Fibroblast of mammary gland (primary cell): Measurements from ENCODE around the gene APC.

ENCODE experiments used
- DNase-seq: peaks from one replicate; pipeline ENCODE4 v3.0.0-alpha.2; 2010; ENCODE audit warnings: low read depth
- H3K4me3 ChIP-seq: 2 replicates; pipeline ENCODE4 v1.5.1; 2011; ENCODE audit warnings: low read depth, mild to moderate bottlenecking, low read length, moderate library complexity; ENCODE audit not compliant: control insufficient read depth
- TF ChIP-seq, protein P1 (sequence below): conservative IDR thresholded peaks from 2 replicates; pipeline ENCODE4 v1.5.1; 2011; ENCODE audit warnings: low read depth, low read length, inconsistent platforms; ENCODE audit not compliant: control insufficient read depth, insufficient read depth

Gene APC

DNA sequence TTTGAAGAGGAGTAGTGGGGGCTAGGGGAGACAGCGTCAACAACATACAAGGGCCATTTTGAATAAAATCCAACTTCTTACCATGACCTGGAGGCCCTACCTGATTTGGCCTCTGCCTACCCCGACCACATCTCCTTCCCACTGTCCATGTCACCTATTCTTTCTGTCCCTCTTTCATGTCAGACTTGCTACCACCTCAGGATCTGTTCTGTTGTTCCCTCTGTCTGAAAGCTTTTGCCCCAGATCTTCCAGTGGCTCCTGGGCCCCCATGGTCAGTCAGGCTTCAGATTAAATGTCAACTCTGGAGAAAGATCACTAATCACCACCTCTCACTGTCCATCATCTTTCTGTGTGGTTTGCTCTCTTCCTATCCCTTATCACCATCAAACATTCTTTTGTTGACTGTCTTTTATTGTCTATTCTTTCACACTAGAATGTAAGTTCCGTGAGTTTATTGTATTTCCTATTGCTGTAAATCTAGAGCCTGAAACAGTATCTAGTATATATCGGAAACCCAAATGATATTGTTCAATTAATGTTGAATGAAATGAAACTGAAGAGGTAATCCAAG lies 31.2 kb upstream of the APC start:
- TF ChIP-seq, protein P1, sequence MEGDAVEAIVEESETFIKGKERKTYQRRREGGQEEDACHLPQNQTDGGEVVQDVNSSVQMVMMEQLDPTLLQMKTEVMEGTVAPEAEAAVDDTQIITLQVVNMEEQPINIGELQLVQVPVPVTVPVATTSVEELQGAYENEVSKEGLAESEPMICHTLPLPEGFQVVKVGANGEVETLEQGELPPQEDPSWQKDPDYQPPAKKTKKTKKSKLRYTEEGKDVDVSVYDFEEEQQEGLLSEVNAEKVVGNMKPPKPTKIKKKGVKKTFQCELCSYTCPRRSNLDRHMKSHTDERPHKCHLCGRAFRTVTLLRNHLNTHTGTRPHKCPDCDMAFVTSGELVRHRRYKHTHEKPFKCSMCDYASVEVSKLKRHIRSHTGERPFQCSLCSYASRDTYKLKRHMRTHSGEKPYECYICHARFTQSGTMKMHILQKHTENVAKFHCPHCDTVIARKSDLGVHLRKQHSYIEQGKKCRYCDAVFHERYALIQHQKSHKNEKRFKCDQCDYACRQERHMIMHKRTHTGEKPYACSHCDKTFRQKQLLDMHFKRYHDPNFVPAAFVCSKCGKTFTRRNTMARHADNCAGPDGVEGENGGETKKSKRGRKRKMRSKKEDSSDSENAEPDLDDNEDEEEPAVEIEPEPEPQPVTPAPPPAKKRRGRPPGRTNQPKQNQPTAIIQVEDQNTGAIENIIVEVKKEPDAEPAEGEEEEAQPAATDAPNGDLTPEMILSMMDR, result no peak
- no peak for DNase-seq
- H3K4me3 ChIP-seq, result peak overlapping the region; percentile 95

DNA sequence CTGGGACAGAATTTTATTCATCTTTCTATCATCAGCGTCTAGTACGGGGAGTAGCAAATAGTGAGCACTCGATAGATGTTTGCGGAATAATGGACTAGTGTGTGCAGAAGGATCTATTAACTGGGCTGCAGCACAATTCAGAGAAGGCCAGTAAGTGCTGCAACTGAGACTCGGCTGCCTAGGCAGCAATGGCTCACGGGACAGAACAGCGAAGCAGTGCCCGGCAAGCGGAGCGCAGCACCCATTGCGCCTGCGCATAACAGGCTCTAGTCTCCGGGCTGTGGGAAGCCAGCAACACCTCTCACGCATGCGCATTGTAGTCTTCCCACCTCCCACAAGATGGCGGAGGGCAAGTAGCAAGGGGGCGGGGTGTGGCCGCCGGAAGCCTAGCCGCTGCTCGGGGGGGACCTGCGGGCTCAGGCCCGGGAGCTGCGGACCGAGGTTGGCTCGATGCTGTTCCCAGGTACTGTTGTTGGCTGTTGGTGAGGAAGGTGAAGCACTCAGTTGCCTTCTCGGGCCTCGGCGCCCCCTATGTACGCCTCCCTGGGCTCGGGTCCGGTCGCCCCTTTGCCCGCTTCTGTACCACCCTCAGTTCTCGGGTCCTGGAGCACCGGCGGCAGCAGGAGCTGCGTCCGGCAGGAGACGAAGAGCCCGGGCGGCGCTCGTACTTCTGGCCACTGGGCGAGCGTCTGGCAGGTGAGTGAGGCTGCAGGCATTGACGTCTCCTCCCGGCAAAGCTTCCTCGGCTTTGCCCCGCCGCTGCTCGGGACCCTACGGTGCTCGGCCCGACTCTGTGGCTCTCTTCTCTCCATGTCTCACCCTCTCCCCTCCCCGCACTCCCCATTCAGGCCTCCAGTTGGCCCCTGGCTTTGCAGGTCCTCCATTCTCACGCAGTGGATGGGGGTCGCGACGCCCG lies 30.2 kb upstream of the APC start:
- DNase-seq, result peak; percentile 98
- H3K4me3 ChIP-seq, result peak overlapping the region; percentile 95
- TF ChIP-seq, protein P1, result no peak

DNA sequence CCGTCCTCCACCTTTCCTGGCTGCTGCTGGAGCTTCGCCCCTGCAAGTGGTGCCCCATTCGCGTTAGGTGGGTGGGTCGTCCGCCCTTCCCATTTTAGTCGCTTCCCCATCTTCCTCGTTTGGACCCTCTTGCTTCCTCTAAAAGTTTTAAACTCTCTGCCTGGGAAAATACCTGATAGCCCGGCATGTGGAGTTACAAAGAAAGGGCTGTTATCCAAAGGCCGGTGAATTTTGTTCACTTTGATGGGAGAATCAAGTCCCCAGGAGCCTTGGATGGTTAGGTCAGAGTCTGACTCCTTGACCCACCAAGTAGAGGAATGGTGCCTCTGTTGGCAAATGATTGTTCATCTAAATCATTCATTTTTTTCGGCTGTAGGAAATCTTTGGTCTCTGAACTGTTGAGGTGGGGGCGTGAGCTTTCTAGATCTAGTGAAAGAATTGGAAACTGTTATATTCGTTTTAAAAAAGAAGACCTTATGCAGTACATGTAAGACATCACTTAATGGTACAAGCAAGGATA lies 29.5 kb upstream of the APC start:
- DNase-seq, result peak; percentile 11
- TF ChIP-seq, protein P1, result no peak
- H3K4me3 ChIP-seq, result peak overlapping the region; percentile 95

DNA sequence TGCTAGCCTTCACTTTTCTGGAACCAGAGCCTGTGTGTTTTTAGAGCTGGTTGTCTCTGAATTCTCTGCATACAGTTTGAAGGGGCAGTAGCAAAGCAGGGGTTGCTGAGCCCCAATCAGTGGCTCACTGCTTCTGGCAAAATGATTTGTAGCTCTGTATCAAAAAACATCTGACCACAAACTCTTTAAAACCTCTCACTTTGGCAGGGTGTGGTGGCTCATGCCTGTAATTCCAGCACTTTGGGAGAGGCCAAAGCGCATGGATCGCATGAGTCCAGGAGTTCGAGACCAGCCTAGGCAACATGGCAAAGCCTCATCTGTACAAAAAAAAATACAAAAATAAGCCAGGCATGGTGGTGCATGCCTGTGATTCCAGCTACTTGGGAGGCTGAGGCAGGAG lies 28.3 kb upstream of the APC start:
- H3K4me3 ChIP-seq, result no peak overlapping the region
- DNase-seq, result no peak
- TF ChIP-seq, protein P1, result no peak

DNA sequence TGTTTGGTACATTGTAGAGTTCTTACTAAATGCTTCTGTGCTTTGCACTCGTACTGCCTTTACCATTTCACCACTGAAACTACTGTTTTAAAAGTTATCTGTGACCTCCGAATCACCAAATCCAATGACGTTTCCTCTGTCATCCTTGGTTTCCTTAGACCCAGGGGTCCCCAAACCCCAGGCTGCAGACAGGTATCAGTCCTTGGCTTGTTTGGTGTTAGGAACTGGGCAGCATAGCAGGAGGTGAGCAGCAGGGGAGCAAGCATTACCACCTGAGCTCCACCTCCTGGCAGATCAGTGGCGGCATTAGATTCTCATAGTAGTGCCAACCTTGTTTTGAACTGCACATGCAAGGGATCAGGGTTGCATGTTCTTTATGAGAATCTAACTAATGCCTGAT lies 26.8 kb upstream of the APC start:
- H3K4me3 ChIP-seq, result no peak overlapping the region
- no peak for DNase-seq
- TF ChIP-seq, protein P1, result no peak

DNA sequence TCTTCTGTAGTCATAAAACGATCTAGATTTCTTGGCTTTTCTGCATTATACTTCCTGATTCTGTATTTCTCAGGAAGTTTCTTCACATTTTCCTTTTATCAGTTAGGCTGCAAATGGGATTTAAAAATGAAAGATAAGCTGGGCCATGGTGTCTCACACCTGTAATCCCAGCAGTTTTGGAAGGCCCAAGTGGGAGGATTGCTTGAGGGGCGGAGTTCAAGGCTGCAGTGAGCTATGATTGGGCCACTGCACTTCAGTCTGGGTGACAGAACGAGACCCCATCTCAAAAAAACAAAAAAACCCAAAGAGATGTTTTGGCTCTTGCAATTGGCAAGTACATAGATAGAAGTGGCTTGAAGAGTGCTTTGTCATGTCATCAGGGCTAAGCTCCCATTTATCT lies 26.2 kb upstream of the APC start:
- TF ChIP-seq, protein P1, result no peak
- DNase-seq, result no peak
- H3K4me3 ChIP-seq, result no peak overlapping the region
